Endometrial microvascular endothelial cells (primary cell): Measurements from ENCODE around the gene SMURF1. TPM values are rescaled to one million over a fixed set of nuclear protein-coding genes. Genes with fewer than 3 reads are reported as not detected.

Experiments
- in situ Hi-C: cut with HindIII; loops from 2 replicates; pipeline ENCODE4 v1.10.0; 2017; ENCODE audit warnings: low sequenced_read_pairs, low pct_unique_long_range_greater_than_20kb; ENCODE audit errors: inconsistent ontology term
- total RNA-seq: library from RNA; depleted of rRNA; stranded (reverse); fragments of >200 nt; gene quantifications from one replicate; pipeline ENCODE4 v1.2.3, GENCODE V29; 2015; ENCODE audit errors: inconsistent ontology term

The SMURF1 gene
- total RNA-seq, 1 donor from 2014 or later, result 14.9 TPM

- in situ Hi-C loops, result no loop called here
Observed at GRCh38 chr7:98984126-98984525, 159.8 kb downstream of the SMURF1 start.

GRCh38 chr7:98982686-98983085, 161.2 kb downstream of the SMURF1 start:
- in situ Hi-C loops, result no loop called here

- in situ Hi-C loops, result no loop called here
Observed at GRCh38 chr7:98981701-98982100, 162.2 kb downstream of the SMURF1 start.

- in situ Hi-C loops, result no loop called here
Observed at GRCh38 chr7:98978672-98979071, 165.2 kb downstream of the SMURF1 start.

Other genes with a start within 250 kb of the SMURF1 start
- not detected for gene KPNA7, start 64.0 kb upstream of the SMURF1 start, total RNA-seq
- 0.93 TPM for gene MYH16, start 128.7 kb upstream of the SMURF1 start, total RNA-seq
- 255 TPM for gene ARPC1A, start 181.8 kb upstream of the SMURF1 start, total RNA-seq
- 453 TPM for gene ARPC1B, start 230.6 kb upstream of the SMURF1 start, total RNA-seq